SIG-M5 treated with dmso at 0.1 percent for 504 hours (cell line): Measurements from ENCODE around the gene ANKRD55.
"Not testable (repeated sequence)": the region's sequence is repeated elsewhere in the genome, so short reads cannot be mapped to it uniquely, and the experiment has no call there.

ENCODE experiments used
- DNase-seq: peaks from one replicate; lab custom pipeline; 2025; ENCODE audit not compliant: unreplicated experiment; lab: John Stamatoyannopoulos, UW

The ANKRD55 gene

DNA sequence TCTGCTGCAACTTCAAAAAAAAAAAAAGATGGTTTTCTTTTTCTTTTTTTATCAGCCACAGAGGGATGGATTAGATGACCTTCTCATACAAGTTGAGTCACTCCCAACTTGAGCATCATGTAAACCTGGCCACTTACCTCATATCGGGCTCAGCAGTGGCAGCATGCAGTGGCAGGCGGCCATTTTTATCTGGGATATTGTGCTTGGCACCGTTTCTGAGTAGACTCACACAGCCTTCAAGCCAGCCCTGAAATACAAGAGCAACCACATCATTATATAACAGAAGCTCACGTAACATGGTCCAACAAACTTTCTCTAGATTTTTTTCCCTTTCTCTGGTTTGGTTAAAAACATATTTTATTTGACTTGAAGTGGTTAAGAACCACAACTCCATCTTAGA is 62.6 kb downstream of the ANKRD55 start:
- no peak for DNase-seq

DNA sequence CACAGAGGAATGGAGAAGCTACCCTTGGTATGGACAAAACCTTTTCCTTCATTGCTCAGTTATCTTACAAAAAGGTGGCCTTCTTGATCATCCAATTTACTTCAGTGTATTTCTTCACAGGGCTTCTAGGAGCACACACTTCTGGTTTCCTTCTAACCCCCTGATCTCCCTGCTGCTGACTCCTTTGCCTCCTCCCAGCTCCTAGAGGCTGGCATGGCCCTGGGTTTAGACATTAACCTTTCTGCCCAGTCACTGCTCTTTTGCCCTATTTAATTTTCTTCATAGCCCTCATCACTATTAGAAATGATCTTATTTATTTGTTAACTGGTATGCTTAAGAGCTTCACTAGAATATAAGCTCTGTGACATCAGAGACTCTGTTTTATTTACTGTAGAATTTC is 63.2 kb downstream of the ANKRD55 start:
- no peak for DNase-seq

DNA sequence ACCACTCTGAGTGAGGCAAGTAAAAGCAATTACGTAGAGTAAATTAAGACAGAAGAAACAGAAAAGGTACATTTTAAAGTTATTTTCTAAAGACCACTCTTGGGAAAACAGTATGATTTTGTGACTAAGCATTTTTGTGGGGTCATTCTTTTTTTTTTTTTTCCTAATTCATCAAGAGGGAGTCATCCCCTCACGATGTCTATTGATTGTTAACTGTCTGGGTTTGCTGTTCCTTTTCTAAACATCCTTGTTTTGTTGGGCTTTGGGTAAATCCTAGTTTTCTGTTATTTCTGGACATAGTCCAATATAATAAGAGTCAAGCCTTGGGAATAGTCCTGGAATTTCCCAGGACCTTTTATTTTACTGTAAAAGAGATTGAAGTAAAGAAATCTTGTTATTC is 63.8 kb downstream of the ANKRD55 start:
- no peak for DNase-seq

DNA sequence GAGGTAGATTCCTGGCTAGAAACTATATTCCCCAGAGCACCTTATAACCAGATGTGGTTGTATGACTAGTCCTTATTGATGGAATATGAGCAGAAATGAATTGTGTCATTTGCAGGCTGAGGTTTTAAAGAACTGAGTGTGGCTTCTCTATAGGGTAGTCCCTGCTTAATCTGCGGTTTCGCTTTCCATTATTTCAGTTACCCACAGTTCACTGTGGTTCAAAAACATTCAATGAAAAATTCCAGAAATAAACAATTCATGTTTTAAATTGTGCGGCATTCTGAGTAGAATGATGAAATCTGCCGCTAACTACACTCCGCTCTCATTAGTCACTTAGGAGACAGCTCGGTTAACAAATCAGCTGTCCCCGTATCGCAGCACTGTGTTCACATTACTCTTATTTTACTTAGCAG is 65.1 kb downstream of the ANKRD55 start:
- DNase-seq: peak; percentile 84

DNA sequence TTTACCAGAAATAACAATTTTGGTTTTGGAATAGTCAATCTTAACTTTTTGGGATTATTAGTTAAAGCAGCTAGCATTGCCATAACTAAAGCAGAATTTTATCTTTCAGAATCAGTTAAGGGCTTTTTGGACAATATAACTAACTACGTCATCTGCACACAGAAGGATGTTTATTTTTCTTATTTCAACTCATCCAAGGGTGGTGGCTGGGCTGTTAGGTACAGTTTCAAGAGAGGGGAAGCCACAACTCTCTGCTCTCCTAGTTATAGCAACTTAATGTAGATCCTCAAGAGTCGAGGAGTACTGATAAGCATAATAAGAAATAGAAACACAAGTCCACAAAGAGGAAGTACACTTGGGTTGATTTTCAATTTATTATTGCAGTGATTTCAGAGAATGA is 65.6 kb downstream of the ANKRD55 start:
- DNase-seq: no peak

DNA sequence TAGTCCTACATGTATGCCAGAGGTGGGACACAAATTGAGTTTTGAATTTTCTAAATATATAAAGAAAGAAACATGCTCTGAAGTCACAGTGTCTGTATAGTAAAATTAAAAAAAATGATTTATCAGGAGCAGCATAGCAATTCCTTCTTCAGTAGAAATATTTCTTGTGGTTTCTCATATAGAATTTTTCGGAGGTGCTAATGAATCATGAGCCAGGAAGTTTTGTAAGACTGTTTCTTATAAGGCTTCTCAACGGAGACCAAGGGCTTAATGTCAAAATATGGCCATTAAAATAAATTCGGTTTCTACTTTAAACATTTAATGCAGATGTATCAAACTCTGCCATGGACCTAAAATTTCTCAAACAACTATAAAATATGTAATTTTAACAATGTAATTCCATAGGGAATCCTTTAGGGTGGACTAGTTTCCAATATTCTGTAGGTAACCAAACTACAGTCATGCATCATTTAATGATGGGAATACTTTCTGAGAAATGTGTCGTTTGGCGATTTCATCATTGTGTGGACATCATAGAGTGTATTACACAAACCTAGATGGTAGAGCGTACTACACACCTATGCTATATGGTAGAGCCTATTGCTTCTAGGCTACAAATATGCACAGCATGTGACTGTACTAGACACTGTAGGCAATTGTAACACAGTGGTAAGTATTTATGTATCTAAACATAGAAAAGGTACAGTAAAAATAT is 66.3 kb downstream of the ANKRD55 start:
- DNase-seq: peak; percentile 16

DNA sequence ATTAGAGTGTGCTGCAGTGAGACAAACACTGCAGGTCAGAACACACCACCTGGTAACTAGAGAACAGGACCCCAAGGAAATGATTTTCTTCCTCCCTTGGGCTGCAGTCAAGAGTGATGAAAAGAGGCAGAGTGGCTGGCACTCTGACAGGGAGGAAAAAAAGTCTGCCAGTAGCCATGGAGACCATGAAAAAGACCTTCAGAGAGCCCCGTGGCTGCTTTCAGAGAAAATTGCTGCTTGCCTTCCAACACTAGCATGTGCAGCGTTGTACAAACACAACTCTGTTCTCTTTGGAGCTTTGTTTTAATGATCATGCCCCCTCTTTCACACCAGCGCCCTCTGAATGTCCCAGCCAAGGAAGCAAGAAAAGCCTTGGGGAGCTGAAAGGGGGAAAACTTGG is 68.8 kb downstream of the ANKRD55 start:
- no peak for DNase-seq

DNA sequence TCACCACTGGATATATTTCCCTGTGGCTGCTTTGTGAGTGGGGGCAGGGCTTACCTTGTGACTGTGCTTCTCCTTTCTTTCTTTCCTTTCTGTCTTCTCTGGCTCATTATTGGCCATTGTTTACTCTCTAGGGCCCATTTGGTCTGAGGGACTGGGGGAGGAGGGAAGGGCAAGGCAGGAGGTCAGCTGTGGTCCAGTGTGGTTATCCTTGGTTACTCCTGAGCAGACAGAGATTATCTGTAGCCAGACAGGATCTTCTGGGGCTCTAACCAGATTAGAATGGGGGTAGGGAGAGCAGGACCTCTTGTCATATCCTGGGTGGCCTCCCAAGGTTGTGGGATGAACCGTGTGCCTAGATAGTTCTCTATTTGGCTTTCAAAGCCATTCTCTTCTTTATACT is 71.2 kb downstream of the ANKRD55 start:
- DNase-seq: peak; percentile 17

DNA sequence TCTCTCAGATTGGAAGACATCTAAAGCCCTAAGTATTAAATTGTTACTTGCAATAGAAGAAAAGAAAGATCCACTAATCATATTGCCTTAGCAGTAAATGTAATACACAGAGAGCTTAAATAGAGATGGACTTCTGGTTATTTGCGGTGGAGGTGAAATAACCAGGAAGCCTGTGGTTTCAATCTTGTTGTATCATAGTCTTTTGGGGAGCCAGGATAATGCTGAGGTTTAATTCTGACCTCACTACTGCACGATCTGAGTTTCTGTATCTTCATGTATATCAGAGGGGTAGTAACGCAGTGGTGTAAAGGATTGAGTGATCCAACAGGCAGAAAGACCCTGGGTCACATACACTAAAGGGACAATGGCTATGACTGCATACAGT is 71.7 kb downstream of the ANKRD55 start:
- no peak for DNase-seq

DNA sequence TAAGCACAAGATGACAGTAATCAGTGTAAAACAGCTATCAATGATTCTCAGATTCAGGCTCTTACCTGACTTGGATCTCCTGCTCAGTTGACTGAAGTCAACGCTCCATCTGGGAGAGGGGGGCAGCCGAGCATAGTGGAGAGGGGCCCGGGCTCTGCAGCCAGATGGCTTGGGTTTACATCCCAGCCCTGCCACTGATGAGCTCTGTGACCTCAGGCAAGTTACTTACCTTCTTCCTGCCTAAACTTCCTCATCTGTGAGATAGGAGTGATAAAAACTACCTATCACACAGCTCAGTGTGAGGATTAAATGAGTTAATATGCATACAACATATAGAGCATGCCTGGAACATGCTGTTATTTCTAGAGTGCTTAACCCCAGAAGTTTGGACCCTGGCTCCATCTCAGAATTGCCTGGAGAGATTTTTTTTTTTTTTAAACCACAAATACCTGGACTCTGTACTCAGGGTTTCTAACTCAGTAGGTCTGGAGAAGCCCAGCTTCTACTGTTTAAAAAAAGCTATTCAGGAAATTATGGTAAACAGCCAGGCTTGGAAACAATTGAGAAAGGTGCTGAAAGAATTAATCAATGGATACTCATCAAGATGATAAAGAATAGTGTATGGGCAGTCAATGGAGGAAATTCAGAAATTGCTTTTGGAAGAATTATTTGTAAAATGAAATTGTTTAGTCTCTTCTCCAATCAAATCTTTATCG is 72.2 kb downstream of the ANKRD55 start:
- DNase-seq: no peak

DNA sequence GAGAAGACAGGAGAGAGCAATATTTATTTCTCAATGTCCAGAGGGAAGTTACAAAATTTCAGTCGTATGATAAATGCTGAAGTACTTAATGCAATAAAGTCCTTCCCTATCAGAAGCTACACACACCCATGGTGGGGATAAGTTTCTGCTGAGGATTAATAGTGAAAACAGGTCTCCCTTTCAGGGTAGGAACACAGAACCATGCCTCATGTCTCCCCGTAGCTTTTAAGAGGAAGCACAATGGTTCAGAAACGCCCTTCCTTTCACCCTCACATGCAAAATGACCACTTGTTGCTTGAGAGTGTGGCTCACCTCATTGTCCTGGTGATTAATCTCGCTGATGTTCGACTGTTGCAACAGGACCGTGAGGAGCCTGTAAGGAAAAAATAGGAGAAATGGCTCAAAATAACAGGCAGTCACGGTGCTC is 73.6 kb downstream of the ANKRD55 start:
- DNase-seq: peak; percentile 72

DNA sequence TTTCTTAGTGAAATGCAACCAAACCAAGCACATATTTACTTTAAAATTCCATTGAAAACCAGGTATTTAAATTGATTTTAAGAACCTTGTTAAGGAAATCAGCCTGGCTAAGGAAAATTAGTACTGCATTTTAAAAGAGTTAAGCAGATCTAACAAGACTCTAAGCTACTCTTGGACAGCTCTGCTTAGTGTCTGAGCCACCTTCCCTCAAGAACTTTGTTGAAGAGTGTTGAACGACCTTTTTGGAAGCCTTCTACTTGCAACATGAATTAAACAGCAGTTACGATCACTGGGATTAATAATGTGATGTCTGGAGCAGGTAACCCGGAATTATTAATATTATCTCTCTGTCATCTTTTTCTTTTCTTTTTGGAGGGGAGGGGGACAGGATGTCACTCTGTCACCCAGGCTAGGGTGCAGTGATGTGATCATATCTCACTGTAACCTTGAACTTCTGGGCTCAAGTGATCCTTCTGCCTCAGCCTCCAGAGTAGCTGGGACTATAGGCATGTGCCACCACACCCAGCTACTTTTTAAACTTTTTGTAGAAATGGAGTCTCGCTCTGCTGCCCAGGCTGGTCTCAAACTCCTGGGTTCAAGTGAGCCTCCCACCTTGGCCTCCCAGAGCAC is 74.7 kb downstream of the ANKRD55 start:
- no peak for DNase-seq

DNA sequence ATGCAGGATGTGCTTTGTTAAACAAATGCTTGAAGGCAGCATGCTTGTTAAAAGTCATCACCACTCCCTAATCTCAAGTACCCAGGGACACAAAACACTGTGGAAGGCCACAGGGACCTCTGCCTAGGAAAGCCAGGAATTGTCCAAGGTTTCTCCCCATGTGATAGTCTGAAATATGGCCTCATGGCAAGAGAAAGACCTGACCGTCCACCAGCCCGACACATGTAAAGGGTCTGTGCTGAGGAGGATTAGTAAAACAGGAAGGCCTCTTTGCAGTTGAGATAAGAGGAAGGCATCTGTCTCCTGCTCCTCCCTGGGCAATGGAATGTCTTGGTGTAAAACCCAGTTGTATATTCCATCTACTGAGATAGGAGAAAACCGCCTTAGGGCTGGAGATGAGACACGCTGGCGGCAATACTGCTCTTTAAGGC is 75.9 kb downstream of the ANKRD55 start:
- not testable (repeated sequence) for DNase-seq

DNA sequence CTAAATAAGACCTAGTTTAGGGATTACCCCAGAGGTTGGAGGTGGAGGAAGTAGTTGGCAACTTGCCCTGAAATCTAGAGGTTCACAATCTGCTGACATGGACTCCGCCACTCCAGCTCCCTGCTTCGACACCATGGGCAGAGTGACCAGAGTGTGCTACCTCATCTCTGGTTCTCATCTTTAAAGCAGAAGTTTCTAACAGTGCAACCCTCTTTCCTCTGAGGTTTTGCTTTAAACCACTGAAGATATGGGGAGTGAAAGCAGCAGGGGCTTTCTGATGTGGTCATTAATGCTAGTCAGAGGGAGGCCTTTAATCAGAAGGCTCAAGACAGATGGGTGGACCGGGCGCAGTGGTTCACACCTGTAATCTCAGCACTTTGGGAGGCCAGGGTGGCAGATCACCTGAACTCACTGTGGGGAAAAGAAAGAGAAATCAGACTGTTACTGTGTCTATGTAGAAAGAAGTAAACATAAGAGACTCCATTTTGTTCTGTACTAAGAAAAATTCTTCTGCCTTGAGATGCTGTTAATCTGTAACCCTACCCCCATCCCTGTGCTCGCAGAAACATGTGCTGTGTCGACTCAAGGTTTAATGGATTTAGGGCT is 76.4 kb downstream of the ANKRD55 start:
- peak; percentile 28 for DNase-seq

DNA sequence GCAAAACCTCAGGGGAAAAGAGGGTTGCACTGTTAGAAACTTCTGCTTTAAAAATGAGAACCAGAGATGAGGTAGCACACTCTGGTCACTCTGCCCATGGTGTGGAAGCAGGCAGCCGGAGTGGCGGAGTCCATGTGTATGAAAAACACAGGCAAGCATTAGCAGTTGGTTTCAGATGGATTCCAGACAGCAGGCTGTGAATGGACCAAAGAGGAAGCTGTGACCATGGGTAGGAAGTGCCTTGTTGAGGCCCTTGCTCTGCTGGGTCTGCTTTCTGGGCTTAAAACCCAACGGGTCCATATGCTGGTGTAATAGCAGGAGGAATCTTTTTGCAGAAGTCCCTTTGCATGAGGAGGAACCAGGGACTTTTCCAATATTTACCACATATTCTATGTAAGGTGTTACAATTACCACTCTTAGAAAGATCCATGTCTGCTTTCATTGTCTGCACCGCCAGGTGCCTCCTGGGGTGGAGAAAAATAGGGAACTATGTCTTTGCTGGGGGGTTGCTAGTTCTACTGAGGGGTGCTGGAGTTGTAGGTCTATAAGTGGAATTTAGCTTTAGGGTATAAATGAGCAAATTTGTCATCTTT is 77.0 kb downstream of the ANKRD55 start:
- peak; percentile 82 for DNase-seq

DNA sequence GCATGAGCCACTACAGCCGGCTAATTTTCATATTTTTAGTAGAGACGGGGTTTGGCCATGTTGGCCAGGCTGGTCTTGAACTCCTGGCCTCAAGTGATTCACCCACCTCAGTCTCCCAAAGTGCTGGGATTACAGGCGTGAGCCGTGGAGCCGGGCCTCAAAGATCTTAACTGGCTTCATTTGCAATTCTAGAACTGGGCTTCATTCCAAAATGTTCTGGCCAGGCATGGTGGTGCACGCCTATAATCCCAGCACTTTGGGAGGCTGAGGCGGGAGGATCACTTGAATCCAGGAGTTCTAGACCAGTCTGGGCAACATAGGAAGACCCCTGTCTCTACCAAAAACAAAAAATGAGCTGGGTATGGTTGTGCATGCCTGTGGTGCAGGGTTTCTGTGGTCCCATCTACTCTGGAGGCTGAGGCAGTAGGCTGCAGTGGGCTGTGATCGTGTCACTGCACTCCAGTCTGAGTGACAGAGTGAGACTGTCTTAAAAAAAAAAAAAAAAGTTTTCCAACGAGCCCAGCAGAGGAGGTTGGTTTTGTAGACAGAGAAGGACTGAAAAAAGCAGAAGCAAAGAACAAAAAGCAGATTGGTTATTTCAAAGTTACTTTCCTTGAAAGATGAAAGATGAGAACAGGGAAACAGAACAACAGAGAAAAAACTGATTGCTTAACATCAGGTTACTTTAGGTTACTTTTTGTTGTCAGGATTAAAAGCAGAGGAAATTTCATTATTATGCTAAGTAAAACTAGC is 78.2 kb downstream of the ANKRD55 start:
- peak; percentile 87 for DNase-seq

DNA sequence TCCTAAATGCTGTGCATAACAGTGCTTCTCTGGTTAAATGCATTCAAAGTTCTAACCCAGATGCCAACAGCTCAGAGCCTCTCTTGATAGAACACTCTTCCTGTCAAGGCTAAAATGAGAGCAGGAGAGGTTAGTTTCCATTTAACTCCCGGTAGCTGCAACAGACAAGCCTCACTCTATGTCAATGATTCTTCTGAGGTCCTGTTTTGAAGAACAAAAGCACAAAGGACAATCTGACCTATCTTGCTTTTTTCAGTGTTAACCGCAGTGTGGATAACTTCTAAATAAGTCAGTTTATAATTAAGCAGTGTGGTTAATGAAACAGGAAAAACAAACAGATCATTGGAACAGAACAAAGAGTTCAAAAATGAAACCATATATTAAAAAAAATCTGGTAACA is 80.7 kb downstream of the ANKRD55 start:
- DNase-seq: no peak

DNA sequence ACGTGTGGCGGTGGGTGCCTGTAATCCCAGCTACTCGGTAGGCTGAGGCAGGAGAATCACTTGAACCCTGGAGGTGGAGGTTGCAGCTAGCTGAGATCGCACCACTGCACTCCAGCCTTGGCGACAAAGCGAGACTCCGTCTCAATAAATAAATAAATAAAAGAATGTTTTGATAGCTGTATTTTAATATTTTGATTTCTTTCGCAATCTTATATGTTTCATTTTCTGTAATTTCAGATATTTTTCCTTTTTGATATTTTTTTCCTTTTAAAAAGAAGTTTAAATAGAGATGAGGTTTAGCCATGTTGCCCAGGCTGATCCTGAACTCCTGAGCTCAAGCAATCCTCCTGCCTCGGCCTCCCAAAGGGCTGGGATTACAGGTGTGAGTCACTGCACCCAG is 82.4 kb downstream of the ANKRD55 start:
- DNase-seq: not testable (repeated sequence)

DNA sequence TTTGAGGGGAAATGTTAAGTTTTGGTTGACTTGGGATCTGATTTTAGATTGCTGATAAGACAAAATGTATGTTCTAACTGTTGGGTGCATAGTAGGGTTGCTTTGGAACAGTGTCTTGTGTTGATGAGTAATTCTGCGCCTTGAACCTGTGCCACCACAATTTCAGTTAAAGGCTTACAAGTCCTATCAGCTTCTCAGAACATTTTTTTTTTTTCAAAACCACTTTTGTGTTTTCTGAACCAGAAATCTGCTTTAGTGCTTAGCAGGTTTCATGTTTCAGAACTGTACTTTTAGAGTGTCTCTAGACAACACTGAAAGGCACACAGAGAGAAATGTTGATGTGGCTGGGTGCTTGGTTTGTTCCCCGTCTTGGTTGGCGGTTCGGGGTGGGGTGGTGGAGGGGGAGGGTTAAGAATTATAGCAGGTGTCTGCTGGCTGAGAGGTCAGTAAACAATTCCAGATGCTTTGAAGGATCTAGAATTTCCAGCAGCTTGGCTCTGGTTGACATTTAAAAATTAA is 84.6 kb downstream of the ANKRD55 start:
- DNase-seq: no peak

DNA sequence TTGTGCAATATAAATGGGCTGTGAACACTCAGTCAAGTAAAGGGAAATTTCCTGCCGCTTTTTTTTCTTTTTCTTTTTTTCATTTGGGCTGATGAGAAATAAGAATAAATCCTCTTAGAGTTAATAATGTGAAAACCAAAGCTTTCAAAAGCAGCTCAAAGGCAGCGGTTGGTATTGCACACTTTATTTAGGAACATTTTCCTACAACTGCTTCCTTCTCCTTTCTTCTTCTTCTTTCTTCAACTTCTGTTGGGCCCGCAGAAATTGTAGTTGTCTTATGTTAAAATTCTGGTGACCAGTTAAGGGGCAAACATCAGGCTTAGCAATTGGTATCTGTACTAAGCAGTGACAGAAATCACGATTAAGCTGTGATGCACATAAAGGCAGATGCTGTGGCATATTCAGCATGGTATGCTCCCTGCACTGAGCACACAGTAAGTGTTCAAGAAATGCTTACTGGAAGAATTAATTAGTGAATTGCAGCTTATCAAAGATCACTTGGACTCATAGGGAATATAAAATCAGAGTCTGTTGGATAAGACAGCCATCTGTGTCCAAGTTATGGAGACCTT is 85.4 kb downstream of the ANKRD55 start:
- peak; percentile 79 for DNase-seq
